ENCODE measurements around the gene RNASE11. TPM values are rescaled to one million over a fixed set of nuclear protein-coding genes. Genes with fewer than 3 reads are reported as not detected.

Gene RNASE11
- total RNA-seq, 1 experiment from 2014 or later = not detected

GRCh38 chr14:20603813-20604690, 16.3 kb upstream of the RNASE11 start:
- Histone ChIP-seq H4K91ac (ENCODE audit: insufficient read length, low read depth, low read length) (no peak overlapping the region), H3T11ph (ENCODE audit: low read length) (no peak overlapping the region), H3K23ac (ENCODE audit: insufficient read length, low read depth, low read length) (no peak overlapping the region), H2BK5ac (ENCODE audit: insufficient read length, low read length) (no peak overlapping the region), H2AFZ (ENCODE audit: low read length) (no peak overlapping the region), H4K8ac (replicated peaks; ENCODE audit: insufficient read length, low read depth, low read length) (no peak overlapping the region), H3K27ac (ENCODE audit: insufficient read length, low read depth, low read length) (no peak overlapping the region), H2BK120ac (ENCODE audit: low read depth, low read length, poor library complexity, severe bottlenecking) (no peak overlapping the region), H2AK5ac (ENCODE audit: insufficient read length, low read length) (no peak overlapping the region), H3K9me3 (ENCODE audit: control insufficient read depth, low read depth, low read length) (no peaks in the 10 kb centered on the region), H4K20me1 (ENCODE audit: control insufficient read depth, insufficient read depth, insufficient read length) (no peaks in the 10 kb centered on the region), H3K14ac (ENCODE audit: insufficient read depth, low read length) (no peak overlapping the region), H3K27me3 (ENCODE audit: insufficient read depth, low read length) (no peaks in the 10 kb centered on the region), H4K5ac (ENCODE audit: insufficient read length, low read depth, low read length) (no peak overlapping the region), H3K79me2 (ENCODE audit: insufficient read depth, low read length) (no peaks in the 10 kb centered on the region), H3K79me1 (ENCODE audit: insufficient read depth, low read depth, low read length, poor library complexity, severe bottlenecking) (no peaks in the 10 kb centered on the region), H3K4ac (ENCODE audit: low read depth, low read length) (no peak overlapping the region), H3K9ac (ENCODE audit: extremely low read depth, insufficient read length, low read length) (no peak overlapping the region), H3K4me2 (ENCODE audit: insufficient read depth, insufficient read length, low read length) (no peak overlapping the region), H2BK12ac (ENCODE audit: insufficient read length, low read depth, low read length) (no peak overlapping the region), H3K23me2 (ENCODE audit: insufficient read length, low read depth, low read length, poor library complexity, severe bottlenecking) (no peaks in the 10 kb centered on the region), H2BK15ac (ENCODE audit: low read depth, low read length) (no peak overlapping the region), H3K18ac (ENCODE audit: insufficient read length, low read depth, low read length) (no peak overlapping the region), H2BK20ac (ENCODE audit: low read depth, low read length, poor library complexity, severe bottlenecking) (no peak overlapping the region), H3K4me1 (ENCODE audit: insufficient read depth, low read length) (no peaks in the 10 kb centered on the region; the same call in 1 of the 2 replicates), H3K56ac (ENCODE audit: insufficient read length, low read depth, low read length) (no peak overlapping the region)
- peaks cover 8 to 14% of the 10 kb centered on the region in 2 experiments for H3K4me1 Mint-ChIP-seq
- no CpG with 5 or more reads among the region's 13 CpGs for WGBS (ENCODE audit: extremely low coverage, insufficient read length, low lambda C conversion rate)
- no peak overlapping the region for H3K27ac Mint-ChIP-seq
- no peaks in the 10 kb centered on the region for H3K27me3 Mint-ChIP-seq (ENCODE audit: low read depth)
- H3K9me3 Mint-ChIP-seq = no peaks in the 10 kb centered on the region; a peak in 1 of 5 replicates
- no peak for TF ChIP-seq CTCF (conservative IDR thresholded peaks at IDR 0.05)
- DNase-seq = no peak
- no peak overlapping the region for H3K4me3 Mint-ChIP-seq
- no peaks in the 10 kb centered on the region for H3K36me3 Mint-ChIP-seq (ENCODE audit: insufficient read depth in 1 of 3, low read depth in 3 of 3)
